LNCAP (cell line): ENCODE data around the gene PPP1R1B.

ENCODE experiments used
- TF ChIP-seq, protein P1 (sequence below): fragments of 450-650 bp; IDR thresholded peaks from 2 replicates; pipeline ENCODE4 v1.5.1; 2017; ENCODE audit warnings: mild to moderate bottlenecking

PPP1R1B gene

DNA sequence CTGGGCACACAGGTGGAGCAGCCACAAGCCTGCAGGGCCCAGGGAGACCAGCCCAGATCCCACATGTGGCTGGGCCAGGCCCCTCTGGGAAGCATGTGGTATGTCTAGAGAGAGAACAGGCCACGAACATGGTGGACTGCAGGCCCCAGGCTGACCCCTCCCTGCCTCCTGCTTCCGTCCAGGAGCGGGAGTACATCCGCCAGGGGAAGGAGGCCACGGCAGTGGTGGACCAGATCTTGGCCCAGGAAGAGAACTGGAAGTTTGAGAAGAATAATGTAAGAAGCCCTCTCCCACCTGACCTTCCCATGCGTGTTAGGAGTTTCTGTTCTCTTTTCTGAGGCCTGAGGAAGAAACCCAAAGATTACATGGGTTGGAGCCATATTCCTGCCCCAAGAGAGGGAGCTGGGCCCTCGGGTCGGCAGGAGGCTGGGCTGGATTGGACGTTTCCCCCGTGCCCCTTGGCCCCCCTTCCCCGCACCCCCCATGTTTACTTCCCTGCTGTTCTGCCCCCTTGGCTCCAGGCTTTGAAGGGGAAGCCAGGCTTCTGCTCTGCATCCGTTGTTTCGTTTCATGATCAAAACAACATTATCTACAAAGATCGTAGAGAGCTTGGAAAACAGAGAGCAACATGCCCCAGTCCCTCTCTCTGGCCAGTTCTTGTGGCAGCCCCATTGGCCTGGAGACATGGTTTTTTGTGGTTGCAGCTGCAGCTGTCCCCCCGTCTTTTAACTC is 32.7 kb downstream of the PPP1R1B start:
- TF ChIP-seq, protein P1, sequence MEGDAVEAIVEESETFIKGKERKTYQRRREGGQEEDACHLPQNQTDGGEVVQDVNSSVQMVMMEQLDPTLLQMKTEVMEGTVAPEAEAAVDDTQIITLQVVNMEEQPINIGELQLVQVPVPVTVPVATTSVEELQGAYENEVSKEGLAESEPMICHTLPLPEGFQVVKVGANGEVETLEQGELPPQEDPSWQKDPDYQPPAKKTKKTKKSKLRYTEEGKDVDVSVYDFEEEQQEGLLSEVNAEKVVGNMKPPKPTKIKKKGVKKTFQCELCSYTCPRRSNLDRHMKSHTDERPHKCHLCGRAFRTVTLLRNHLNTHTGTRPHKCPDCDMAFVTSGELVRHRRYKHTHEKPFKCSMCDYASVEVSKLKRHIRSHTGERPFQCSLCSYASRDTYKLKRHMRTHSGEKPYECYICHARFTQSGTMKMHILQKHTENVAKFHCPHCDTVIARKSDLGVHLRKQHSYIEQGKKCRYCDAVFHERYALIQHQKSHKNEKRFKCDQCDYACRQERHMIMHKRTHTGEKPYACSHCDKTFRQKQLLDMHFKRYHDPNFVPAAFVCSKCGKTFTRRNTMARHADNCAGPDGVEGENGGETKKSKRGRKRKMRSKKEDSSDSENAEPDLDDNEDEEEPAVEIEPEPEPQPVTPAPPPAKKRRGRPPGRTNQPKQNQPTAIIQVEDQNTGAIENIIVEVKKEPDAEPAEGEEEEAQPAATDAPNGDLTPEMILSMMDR, result no peak

DNA sequence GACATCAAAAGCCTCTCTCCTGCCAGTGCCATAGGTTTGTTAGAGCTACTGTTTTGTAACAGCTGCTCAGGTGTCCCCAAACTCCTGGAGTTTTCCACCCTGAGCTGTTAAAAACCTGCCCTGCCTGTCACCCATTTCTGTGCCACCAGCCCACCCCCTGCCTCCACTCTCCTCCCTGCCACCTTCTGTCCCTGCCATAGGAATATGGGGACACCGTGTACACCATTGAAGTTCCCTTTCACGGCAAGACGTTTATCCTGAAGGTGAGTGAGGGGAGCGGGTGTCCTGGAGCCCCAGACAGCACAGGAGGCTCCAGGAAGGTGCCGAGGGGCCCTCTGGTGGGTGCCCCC is 33.2 kb downstream of the PPP1R1B start:
- TF ChIP-seq, protein P1, result no peak

DNA sequence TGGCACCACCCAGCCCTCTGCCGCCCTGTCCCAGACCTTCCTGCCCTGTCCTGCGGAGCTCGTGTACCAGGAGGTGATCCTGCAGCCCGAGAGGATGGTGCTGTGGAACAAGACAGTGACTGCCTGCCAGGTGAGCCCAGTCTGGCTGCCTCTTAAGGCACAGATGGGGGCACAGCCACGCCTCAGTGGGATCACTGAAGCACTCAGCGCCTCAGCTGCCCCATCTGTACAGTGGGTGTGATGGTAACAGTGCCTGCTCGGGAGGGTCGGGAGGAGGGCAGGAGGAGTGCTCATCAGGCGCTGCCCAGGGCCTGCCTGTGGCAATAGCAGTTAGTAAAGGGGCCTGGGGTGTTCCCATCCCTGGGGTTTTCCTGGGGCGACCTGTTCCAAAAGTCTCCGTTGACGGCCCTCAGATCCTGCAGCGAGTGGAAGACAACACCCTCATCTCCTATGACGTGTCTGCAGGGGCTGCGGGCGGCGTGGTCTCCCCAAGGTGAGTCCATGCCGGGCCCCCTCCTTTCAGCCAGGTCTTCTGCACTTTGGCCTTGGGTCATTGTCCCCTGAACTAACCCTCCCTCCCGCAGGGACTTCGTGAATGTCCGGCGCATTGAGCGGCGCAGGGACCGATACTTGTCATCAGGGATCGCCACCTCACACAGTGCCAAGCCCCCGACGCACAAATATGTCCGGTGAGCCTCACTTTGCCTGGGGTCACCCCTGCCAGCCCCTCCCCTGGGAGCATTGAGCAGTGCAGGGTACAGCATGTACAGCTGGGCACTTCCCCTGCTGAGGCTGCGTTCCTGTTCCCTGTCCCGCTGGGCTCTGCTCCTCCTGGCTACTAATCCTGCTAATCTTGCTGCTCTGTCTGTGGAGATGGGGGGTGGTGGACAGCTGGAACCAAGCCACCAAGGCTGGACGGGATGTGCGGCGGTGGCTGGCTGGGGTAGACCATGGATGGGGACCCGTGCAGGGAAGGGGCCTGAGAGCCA is 33.9 kb downstream of the PPP1R1B start:
- TF ChIP-seq, protein P1, result no peak

DNA sequence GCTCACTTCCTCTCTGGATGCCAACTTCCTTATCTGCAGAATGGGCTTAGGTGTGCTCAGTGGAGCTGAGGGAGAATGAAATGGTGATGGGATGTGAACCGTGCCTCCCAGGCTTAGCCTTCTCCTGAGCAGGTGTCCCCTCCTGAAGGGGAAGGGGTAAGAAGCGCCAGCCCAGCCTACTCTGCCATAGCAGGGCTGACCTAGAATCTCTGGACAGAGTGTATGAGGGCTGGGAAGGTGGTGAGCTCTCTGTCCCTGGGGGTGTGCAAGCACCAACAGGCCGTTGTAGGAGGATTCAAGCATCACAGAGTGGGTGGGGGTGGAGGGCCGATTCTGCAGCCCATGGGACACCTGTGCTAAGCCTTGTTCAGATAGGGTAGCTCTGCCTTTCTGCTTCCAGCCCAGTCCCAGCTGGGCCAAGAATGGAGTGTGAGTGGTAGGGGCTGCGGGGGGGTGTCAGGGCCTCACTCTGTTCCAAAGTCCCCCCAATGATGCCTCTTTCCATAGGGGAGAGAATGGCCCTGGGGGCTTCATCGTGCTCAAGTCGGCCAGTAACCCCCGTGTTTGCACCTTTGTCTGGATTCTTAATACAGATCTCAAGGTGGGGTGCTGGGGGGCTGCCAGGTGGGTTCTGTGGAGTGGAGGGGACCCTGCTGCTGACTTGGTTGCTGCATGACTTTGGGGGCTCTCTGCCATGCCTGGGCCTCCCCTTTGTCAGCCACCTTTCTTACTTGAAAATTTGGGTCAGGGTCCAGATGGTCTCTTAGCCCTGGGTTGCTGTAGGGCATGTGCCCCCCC is 35.2 kb downstream of the PPP1R1B start:
- TF ChIP-seq, protein P1, result no peak

DNA sequence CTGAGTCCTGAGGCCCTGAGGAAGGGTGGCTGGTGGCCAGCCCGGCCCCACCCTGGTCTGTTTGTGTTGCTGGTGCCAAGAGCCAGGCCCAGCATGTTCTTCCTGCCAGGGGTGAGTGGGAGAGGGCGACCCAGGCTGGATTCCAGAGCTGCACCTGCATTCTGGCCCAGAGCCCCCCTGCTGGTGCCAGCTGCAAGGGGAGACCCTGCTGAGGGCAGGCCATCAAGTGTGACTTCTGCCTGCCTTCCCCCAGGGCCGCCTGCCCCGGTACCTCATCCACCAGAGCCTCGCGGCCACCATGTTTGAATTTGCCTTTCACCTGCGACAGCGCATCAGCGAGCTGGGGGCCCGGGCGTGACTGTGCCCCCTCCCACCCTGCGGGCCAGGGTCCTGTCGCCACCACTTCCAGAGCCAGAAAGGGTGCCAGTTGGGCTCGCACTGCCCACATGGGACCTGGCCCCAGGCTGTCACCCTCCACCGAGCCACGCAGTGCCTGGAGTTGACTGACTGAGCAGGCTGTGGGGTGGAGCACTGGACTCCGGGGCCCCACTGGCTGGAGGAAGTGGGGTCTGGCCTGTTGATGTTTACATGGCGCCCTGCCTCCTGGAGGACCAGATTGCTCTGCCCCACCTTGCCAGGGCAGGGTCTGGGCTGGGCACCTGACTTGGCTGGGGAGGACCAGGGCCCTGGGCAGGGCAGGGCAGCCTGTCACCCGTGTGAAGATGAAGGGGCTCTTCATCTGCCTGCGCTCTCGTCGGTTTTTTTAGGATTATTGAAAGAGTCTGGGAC is 36.0 kb downstream of the PPP1R1B start:
- TF ChIP-seq, protein P1, result no peak

DNA sequence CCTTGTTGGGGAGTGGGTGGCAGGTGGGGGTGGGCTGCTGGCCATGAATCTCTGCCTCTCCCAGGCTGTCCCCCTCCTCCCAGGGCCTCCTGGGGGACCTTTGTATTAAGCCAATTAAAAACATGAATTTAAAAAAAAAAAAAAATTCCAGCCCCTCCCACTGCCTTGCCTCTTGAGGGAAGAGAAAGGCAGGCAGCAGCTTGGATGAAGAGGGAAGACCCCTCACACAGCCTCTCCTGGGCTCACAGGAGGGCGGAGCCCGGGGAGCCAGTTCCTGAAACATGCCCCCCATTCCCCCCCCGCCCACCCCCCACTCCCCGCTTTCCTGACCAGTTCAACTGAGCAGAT is 36.6 kb downstream of the PPP1R1B start:
- TF ChIP-seq, protein P1, result no peak
